HG02870 (cell line): ENCODE measurements around the gene IFNG-AS1.

Experiments used
- ATAC-seq: cut with Tn5 transposase; IDR thresholded peaks from one replicate; pipeline ENCODE4 v1.9.1; 2021; ENCODE audit warnings: mild to moderate bottlenecking, moderate library complexity; ENCODE audit not compliant: unreplicated experiment

Gene IFNG-AS1

DNA sequence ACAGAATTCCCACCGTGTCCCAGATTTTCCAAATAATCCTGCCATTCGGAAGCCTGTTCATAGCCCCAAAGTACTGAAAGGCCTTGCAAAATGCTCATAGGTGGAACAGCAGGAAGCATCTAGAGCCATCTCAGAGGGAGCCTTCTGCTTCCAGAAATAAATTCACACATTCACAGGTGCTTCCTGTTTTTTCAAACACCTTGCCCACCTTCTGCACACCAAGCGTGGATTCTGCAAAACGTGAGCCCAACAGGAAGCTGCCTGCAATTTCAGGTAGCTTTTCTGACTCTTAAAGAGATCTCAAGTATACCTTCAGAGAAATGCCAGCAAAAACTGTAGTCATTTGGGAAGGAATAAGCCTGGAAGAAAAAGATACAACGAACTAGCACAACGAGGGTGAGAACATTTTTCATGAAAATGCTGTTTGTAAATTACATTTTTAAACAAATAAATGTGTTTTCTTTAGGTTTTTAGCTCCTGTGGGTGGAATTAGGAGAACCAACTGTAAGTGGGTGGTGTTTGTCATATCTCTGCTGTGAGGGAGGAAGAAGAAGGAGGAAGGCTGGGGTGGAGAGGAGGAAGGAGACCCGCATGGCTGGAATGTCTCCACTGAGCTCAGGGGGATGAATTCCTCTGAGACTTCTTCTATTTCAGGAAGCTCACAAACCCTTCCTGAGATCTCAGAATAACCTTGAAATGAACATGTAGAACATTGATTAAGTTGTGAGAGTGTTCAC is at the start of gene IFNG-AS1:
Gene IFNG-AS1, plus strand, starts transcription at position 264 of the 737 bp plus-strand sequence.
- no peak for ATAC-seq

DNA sequence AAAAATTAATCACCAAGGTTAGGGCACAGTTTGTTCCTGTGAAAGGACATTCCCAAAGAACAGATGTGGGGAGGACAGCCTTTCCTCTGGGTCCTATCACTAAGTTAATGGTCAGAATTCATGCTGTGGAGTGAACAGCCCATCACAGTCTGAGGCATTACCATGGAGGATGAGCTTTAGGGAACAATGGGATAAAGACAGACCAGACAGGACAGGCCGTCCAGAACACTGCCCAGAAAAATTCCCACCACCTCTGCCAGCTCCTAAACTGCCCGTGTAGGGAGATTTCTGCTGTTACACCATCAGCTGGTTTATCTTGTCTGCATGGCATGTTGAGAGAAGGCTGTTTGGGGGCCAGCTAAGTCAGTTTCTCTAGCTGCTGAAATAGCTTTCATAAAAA is 49.6 kb upstream of the IFNG-AS1 start:
- no peak for ATAC-seq

DNA sequence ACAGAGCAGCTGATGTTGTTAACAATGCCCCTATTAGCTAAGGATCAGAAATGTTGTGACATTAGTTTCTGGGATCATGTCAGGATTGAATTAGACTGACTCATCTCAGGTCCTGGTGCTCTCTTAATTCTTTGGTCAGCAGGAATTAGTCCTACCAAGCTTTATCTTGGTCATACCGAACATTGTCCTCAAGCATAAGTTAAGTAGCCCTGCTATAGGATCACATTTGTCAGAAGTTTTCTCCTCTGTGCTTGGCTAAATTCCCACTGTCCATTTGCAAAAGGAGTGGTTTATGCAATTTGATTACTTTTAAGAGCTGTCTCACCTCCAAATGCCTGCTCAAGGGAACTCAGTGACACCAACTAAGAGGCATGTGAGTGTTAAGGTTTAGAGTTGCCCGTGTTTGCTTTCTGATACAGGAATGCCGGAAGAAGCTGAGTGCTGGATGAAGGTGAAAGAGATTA is 48.4 kb upstream of the IFNG-AS1 start:
- ATAC-seq = no peak

DNA sequence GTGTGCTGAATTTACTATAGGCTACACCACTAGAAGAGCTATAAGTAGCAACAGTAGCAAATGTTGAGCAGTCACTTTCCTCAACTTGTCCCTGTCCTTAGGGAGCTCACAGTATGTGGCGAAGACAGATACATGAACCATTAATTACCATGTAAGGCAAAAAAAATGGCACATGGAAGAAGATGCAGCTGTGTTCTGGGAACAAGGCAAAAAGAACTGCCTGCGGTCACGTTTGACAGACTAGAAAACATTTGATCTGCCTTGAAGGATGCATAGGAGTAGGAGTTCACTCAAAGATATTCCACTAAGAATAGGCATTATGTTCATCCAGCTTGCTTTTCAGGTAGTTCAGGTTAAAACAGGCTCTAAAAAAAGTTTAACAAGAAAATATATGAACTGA is 46.5 kb upstream of the IFNG-AS1 start:
- no peak for ATAC-seq

DNA sequence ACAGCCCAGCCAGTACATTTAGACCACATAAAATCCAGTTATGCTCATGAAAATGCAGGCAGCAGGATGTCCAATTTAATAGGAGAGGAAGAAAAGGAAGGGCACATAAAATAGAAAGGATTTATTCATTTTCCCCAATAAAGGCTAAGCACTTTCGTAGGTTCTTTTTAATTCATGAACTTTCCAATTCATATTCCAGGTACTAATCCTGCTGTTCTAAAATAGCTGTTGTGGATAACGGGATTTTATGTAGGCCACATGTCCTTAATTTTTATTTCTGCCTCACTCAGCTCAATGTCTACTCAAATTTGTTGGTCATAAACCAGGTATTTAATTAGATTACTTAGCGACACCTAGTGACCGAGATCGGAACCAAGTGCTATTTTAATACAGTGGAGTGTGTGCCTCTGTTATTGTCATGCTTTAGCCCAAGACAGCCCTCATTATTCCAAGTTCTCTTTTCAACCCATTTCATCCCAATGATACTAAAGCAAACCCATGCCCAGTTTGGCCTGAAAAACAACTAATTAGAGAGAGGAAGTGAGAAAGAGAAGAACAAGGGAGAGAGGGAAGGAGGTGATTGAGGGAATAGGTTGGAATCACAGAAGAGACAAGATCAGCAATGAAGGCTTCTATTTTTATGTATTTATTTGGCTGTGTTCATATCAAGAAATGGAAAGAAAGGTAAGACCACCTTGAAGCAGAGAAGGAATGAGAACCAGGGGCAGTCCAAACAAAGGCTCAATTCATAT is 45.9 kb upstream of the IFNG-AS1 start:
- no peak for ATAC-seq

DNA sequence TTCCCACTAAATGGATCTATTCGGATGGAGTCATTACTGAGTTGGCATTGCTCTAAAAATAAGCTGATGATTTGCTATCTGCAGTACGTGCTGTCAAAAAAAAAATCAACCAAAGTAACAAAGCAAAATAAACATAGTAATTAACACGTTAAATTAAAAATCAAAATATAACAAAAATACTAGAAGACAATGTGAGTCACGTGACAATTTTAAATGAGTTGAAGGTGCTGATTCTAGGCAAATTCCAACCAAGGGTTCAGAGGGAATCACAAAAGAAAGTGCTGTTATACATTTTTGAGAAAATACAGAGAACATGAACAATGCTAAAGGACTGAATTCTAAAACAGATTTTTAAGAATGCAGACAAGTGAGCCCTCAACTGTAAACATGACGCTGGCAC is 45.2 kb upstream of the IFNG-AS1 start:
- ATAC-seq = no peak

DNA sequence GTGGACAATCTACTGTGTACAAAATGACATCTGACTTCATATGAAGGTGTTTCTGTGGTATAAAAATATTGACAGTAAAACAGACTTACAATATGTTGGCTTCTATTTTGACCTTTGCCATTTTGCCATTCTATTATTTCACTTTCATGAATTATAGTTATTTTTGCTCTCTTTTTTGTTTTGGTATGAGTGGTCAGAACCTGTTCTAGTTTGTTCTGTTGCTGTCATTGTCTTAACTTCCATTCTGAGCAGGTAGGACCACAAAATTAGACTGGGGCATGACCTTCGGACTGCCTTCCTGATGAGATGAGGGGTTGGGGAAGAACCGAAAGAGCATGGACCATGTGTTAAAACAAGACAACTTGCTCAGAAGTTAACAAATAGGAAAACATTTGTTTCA is 36.5 kb upstream of the IFNG-AS1 start:
- ATAC-seq = no peak

DNA sequence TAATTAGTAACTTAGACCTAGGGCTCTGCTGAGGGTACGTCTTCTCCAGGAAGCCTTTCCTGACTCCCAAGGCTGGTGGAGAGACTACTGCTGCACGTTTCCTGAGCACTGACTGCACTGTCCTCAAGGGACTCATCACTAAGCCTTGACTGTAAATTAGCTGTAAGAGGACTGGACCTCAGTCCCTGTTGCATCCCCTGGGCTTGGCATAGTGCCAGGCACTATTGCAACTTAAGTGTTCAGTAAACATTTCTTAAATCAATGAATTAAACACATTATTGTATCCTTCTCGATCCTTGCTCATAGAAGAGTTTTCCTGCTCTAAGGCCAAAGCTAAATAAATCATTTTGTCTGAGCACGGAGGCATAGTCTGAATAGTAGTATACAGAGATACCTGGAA is 31.9 kb upstream of the IFNG-AS1 start:
- no peak for ATAC-seq

DNA sequence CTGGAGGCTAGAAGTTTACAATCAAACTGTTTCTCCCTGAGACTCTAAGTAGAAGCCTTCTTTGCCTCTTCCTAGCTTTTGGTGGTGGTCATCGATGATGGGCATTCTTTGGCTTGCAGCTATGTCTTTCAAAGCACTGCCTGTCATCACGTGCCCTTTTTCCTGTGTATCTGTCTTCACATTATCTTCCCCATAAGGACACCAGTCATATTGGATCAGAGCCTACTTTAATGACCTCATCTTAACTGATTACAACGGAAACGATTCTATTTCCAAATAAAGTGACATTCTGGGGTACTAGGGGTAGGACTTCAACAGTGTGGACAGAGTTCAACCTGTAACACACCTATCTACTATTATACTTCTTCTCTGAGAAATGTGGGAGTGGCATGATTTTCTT is 31.1 kb upstream of the IFNG-AS1 start:
- no peak for ATAC-seq

DNA sequence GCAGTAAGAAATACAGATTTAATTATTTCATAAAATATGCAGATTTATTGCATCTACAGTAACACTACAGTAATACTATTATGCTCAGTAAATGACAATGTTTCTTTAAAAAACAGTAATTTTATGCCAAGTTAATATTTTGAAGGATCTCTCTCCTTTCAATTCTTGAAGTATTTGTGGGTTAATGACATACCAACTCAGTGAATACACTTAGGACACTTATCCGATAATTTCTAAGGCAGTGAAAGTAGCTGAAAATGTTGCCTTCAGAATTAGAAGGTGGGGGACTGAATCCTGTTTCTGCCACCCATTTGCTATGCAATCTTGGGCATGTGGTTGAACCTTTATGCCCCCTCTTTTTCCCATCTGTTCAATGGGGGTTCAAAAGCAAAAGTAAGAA is 24.8 kb upstream of the IFNG-AS1 start:
- ATAC-seq = no peak

DNA sequence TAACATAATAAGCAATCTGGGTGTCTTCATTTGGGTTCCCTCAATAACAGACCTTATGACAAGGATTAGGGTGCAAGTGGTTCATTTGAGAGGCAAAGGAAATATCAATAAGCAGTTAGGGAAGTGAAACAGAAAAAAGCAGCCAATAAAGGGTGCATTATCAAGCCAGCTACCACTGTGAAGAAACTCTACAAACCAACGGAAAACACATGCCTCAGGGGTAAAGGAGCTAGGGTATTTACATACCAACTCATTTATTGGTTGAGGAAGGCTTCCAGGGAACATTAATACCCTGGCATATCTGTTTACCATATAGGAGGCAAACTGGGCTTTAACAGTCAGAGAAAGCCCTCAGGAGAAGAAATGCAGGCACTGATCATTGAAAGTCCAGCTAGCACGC is 22.7 kb upstream of the IFNG-AS1 start:
- no peak for ATAC-seq

DNA sequence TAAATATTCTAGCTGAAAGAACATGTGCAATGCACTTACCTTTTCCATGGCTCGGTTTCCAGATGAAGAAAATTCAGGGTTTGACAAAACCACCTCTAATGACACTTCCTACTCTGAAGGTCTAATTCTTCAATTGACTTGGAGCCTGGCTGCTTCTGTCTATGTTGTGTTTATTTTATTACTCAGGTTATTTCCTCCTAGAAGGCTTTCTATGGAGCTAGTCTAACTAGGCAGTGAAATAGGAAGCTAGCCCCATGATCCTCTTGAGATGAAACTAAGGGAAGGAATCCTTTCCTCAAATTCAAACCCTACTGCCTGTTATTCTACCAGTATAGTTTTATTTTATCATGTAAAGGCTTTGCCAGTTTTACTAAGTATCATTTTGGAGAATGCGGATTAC is 20.9 kb upstream of the IFNG-AS1 start:
- no peak for ATAC-seq

DNA sequence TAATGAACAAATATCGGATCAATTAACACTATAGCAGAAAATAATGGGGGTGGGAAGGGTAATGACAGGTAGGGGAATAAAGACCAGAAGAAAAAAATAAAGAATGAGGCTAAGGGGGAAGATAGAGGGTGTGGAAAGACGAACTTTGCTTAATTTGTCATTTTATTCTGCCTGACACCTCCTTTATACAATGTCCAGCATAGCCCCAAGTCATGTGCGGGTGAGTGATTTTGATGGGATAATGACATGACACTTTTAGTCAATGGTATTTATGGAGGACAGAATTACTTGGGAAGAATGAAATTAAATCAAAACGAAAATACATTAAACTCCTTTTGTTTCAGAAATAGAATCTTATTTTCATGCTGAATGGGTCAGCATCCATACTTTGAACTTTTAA is 20.5 kb upstream of the IFNG-AS1 start:
- no peak for ATAC-seq

DNA sequence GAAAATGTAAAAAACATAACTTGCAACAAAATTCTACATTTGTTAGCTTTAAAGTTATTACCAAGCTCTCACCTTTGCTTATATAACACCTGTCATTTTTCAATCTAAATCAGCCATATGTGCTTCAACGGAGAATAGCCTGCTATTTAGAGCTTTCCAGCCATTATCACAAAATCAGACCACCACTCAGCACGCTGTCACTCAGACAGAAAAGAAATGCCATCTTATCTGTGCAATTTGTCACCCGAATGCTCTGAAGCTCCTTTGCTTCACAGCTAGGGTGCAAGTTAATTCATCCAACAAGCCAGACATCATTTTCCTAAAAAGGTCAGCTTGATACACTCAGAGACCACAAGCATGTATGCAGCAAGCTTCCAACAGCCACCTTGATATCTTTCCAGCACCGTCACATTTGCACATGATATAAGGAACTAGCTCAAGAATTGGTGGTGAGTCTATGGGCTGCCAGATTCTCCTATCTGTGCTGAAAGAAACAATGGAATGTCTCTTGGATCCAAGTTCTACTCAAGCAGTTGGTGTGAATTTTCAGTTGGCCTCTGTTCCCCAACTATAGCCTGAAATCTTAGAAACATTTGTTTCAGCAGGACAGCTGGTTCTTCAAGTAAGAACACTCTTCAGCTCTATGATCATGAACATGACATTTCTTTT is 20.0 kb upstream of the IFNG-AS1 start:
- no peak for ATAC-seq

DNA sequence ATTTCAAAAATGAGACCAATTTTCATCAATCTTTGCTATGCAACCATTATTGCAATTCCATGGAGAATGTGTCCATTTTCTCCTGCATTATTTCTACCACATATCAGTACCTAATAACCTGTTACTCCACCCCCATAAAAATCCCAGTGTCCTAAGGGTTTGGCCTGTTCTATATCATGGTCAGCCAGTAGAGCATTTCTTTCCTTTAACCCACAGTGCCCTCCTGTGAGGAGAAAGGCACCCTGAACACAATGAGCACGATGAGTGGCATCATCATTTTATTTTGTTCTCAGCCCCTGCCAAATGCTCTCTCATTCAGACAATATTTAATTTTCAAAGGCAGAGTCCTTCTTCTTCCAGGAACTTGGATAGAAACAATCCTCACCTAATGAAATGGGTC is 11.6 kb upstream of the IFNG-AS1 start:
- no peak for ATAC-seq

DNA sequence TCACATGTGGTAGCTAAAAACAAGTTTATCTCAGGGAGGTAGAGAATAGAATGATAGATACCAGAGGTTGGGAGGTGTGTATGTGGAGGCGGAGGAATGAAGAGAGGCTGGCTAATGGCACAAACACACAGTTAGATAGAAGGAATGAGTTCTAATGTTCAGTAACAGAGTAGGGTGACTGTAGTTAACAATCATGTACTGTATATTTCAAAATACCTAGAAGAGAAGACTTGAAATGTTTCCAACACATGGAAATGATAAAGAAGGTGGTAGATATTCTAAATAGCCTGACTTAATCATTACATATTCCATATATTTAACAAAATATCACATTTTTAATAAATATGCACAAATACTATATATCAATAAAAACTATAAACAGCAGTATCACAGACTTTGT is 8.9 kb upstream of the IFNG-AS1 start:
- no peak for ATAC-seq

DNA sequence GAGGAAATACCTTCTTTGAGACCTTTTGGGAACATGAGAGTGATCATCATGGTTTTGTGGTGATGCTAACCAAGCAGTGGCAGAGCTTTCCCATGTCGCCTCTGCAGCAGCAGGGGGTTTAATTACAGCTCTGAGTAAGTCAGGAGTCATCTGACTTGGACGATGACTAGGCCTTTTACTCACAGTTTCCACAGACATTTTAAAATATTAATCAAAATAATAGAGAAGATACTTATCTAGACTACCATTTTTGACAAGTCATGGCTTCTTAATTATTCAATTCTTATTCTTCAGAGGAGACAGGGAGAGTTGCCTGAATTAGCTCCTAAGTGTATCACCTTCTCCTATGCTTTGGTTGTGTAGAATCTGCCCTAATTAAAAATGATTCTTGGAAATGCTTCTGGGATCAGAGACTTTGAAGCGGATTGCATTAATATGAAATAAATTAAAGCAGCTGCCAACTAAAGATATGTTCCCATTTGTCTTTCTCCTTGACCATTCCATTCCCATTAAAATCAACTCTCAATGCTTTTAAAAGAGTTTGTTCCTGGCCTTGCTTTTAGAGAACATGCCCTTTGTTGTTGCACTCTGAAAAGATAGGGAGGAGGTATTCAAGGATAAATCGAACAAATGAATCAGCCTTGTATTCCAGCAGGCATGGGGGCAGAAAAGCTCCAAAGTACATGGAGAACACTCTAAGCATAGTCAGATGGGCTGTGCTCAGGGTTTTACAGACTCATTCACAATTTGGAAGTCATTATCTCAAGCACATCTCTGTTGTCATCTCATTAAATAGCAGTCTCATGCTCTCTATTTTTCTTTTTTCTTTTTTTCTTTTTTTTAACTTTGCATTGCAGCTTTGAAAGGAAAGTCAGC is 7.7 kb upstream of the IFNG-AS1 start:
- ATAC-seq = no peak

DNA sequence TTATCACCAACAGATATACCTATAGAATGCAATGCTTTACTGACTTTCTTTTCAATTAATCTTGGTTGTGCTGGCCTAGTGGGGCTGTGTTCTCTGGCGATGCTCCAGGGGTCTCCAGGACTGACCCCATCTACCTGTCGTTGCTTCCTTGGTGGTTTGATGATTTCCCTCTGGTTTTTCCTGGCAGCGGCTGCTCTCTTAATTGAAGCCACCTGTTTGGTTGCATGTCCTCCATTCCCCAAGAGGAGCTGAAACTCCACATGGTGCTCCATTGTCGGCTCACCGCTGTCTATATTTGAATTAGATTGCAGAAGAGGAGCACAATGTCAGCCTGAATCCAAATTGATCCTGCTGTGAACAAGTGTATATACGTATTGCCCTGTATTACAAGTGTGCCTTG is 7.1 kb upstream of the IFNG-AS1 start:
- no peak for ATAC-seq

DNA sequence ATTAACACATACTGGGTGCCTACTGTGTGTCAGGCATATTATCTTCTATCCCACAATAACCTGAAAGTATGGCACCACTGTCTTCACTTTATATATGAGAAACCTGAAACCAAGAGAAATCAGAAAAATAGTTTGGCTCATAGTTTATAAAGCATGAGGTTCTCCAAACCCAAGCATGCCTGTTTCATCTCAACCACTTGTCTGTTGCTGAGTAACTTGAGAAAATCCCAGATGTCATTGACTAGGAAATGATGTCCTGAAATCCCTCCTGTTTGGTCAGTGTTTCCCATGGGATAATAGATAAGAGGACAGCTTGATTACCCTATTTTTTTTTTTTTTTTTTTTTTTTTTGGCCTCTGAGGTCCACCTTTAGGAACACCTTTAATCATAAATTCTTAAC is 2.6 kb upstream of the IFNG-AS1 start:
- no peak for ATAC-seq

DNA sequence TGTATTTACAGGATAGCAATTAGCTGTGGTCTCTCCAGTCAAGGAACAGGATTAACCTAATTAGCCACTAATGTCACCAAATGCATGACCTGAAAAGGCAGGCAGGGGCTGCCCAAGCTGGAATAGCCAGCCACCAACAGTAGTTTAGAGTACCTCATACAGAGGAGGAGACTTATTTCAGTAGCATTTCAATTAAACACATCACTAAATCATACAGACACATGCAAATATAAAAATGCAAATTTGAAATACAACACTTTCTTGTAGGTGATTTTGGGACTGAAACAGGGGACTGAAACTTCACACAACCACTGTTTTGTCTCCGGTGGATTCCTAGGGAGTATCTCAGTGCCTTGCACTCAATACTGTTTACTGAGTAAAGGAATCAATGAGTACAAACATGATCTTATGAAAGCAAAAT is 636 bp upstream of the IFNG-AS1 start:
- peak; percentile 84 for ATAC-seq

DNA sequence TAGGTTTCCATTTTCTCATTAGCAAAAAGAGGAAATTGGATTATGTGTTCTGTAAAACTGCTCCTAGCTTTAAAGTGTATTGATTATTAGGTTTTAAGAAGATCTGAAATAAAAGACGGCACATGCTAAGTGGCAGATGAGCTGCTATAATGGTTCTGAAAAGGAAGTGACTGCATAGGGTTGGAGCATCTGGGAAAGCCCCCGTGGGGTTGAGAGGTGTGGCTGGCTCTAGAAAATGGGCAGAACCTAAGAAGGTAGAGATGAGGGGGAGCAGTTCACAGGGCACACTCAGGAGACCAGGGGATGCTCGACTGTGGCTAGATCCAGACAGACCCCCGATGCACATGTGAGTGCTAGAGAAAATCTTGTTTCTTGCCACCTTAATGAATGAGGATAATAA is 1.9 kb downstream of the IFNG-AS1 start:
- peak; percentile 44 for ATAC-seq
